GM12878 (cell line): ENCODE measurements around the gene PHKG2. TPM values are rescaled to one million over a fixed set of nuclear protein-coding genes. Genes with fewer than 3 reads are reported as not detected.
A peak's percentile ranks its signal among the peaks of the same experiment; 100 is the strongest.

Experiments
- ATAC-seq: fragments of 200-7000 bp; cut with Tn5 transposase; 3 replicates; pipeline ENCODE4 v1.9.1; 2020; ENCODE audit warnings: mild to moderate bottlenecking, moderate library complexity
- BruUV-seq: library from RNA; stranded (reverse); fragments of 400-500 nt; replicated peaks from 2 replicates; lab custom pipeline; 2021; lab: Mats Ljungman, UMichigan
- CTCF ChIA-PET: fragments of 300-600 bp; sonication (Branson Sonifier 250); formaldehyde crosslinking; extraction: SDS; loops from one replicate; lab custom pipeline; 2021; ENCODE audit warnings: inconsistent platforms; lab: Yijun Ruan, JAX
- POLR2A ChIA-PET: fragments of 350-600 bp; formaldehyde crosslinking; extraction: SDS; loops from one replicate; lab custom pipeline; 2021; ENCODE audit warnings: inconsistent platforms; lab: Charles Lee
- RAD21 ChIA-PET: fragments of 300-600 bp; sonication (Branson Sonifier 250); formaldehyde crosslinking; loops from one replicate; lab custom pipeline; 2023; ENCODE audit warnings: antibody characterized with exemption; ENCODE audit not compliant: unreplicated experiment; lab: Charles Lee
- SMC1A ChIA-PET: fragments of 300-600 bp; sonication (Branson Sonifier 250); formaldehyde crosslinking; loops from one replicate; lab custom pipeline; 2023; ENCODE audit not compliant: unreplicated experiment, uncharacterized antibody; lab: Charles Lee
- DNase-seq: peaks from one replicate; pipeline ENCODE4 v3.0.0-alpha.2; 2011; ENCODE audit warnings: low read depth, low spot score
- FAIRE-seq: peaks from 3 replicates; lab custom pipeline; 2011; peaks lifted over from hg19 to GRCh38; lab: Jason Lieb, UNC
- H2AFZ ChIP-seq: 2 replicates; pipeline ENCODE4 v1.6.0; 2011; ENCODE audit warnings: low read depth, low read length, control low read depth; ENCODE audit not compliant: control insufficient read depth
- H3K27ac ChIP-seq: 2 replicates; pipeline ENCODE4 v1.5.1; 2011; ENCODE audit warnings: control low read depth; ENCODE audit not compliant: control insufficient read depth, insufficient read depth
- H3K27me3 ChIP-seq, 2 experiments: replicated peaks in 1 of 2; 2 replicates each; pipeline versions ENCODE4 v1.6.0 to v1.6.1; 2011; ENCODE audit warnings: low read length in 1 of 2; ENCODE audit not compliant: control insufficient read depth in 2 of 2, insufficient read depth in 2 of 2
- H3K36me3 ChIP-seq, 2 experiments: 2 replicates each; pipeline ENCODE4 v1.5.1; 2011; ENCODE audit warnings: low read length in 1 of 2; ENCODE audit not compliant: control insufficient read depth in 2 of 2, insufficient read depth in 2 of 2
- H3K4me1 ChIP-seq: 2 replicates; pipeline ENCODE4 v1.6.1; 2011; ENCODE audit warnings: mild to moderate bottlenecking, low read length, moderate library complexity, mixed read lengths; ENCODE audit not compliant: control insufficient read depth, insufficient read depth
- H3K4me2 ChIP-seq: 2 replicates; pipeline ENCODE4 v1.6.0; 2011; ENCODE audit warnings: control low read depth; ENCODE audit not compliant: control insufficient read depth, insufficient read depth
- H3K4me3 ChIP-seq: fragments of 200-600 bp; sonication (generic); 2 replicates; pipeline ENCODE4 v1.5.1; 2016
- H3K79me2 ChIP-seq: 2 replicates; pipeline ENCODE4 v1.6.0; 2011; ENCODE audit warnings: low read length; ENCODE audit not compliant: control insufficient read depth, insufficient read depth
- H3K9ac ChIP-seq: 2 replicates; pipeline ENCODE4 v1.8.0; 2011; ENCODE audit warnings: low read length, control low read depth, mixed read lengths; ENCODE audit not compliant: control insufficient read depth, insufficient read depth
- H3K9me3 ChIP-seq: replicated peaks from 3 replicates; pipeline ENCODE4 v1.5.1; 2011; ENCODE audit warnings: mild to moderate bottlenecking, low read length; ENCODE audit not compliant: control insufficient read depth, insufficient read depth
- H4K20me1 ChIP-seq: 2 replicates; pipeline ENCODE4 v1.6.0; 2011; ENCODE audit not compliant: control insufficient read depth, insufficient read depth
- E4F1 ChIP-seq: fragments of 450-650 bp; IDR thresholded peaks from 2 replicates; pipeline ENCODE4 v1.6.1; 2018; ENCODE audit warnings: borderline replicate concordance, mild to moderate bottlenecking; ENCODE audit not compliant: partially characterized antibody
- EP300 ChIP-seq, 2 experiments: fragments of 150-350 bp in 1 of 2; IDR thresholded peaks; 2 replicates each; pipeline ENCODE4 v1.6.1; 2011 to 2012; ENCODE audit warnings: low read depth in 2 of 2, low read length in 2 of 2, borderline replicate concordance in 1 of 2, improper control_type of control experiment in 1 of 2, inconsistent platforms in 1 of 2; ENCODE audit not compliant: control insufficient read depth in 1 of 2
- HDGF ChIP-seq: fragments of 450-650 bp; IDR thresholded peaks from 2 replicates; pipeline ENCODE4 v1.6.1; 2016; ENCODE audit warnings: antibody characterized with exemption
- POLR2A ChIP-seq: IDR thresholded peaks from 2 replicates; pipeline ENCODE4 v1.6.1; 2011; ENCODE audit warnings: low read depth, mild to moderate bottlenecking, low read length
- SREBF1 ChIP-seq: IDR thresholded peaks from 2 replicates; pipeline ENCODE4 v1.6.1; 2012; ENCODE audit warnings: mild to moderate bottlenecking, low read length
- WRNIP1 ChIP-seq: IDR thresholded peaks from 2 replicates; pipeline ENCODE4 v1.6.1; 2011; ENCODE audit warnings: low read depth, low read length, improper control_type of control experiment, borderline replicate concordance
- YBX1 ChIP-seq: fragments of 450-650 bp; IDR thresholded peaks from 2 replicates; pipeline ENCODE4 v1.6.1; 2016; ENCODE audit warnings: antibody characterized with exemption
- WGBS: methylation state at CpG from one replicate; pipeline ENCODE4 v1.1.6; 2016; ENCODE audit warnings: low lambda C conversion rate; ENCODE audit not compliant: insufficient replicate concordance, insufficient coverage; ENCODE audit errors: missing lambda C conversion rate; 5-methylcytosine and 5-hydroxymethylcytosine counted together
- in situ Hi-C: fragments of 300-500 bp; cut with MboI; formaldehyde crosslinking; loops from 9 replicates; pipeline ENCODE4 v1.14.3; 2018; ENCODE audit warnings: mixed read lengths
- intact Hi-C: fragments of 100-400 bp; cut with micrococcal nuclease; formaldehyde crosslinking; loops from one replicate; pipeline ENCODE4 v1.14.2; 2022; ENCODE audit not compliant: unreplicated experiment
- polyA plus RNA-seq, 11 experiments: library from polyadenylated mRNA; depleted of rRNA in 4 of 11; unstranded in 6 of 11; stranded (reverse) in 5 of 11; fragments of >200 nt; fragmentation: Nextera tagmentation in 4 of 11; fragmentation: Illumina TruSeq in 1 of 11; extraction: Ambion mirVana in 4 of 11; extraction: Trizol in 1 of 11; gene quantifications; 1 replicate in 1 of 11; 2 replicates in 10 of 11; pipeline versions ENCODE4 v1.2.1 to v1.2.3, GENCODE V29; 2011 to 2016; ENCODE audit warnings: inconsistent platforms in 2 of 11, missing spikeins in 2 of 11, low read depth in 1 of 11
- total RNA-seq, 4 experiments: library from RNA; depleted of rRNA in 3 of 4; stranded (reverse); fragments of >200 nt in 3 of 4; fragmentation: Illumina TruSeq in 1 of 4; extraction: Trizol in 1 of 4; gene quantifications; 2 replicates each; pipeline versions ENCODE4 v1.2.1 to v1.2.3, GENCODE V29; 2013 to 2021

PHKG2 gene
- total and polyA plus RNA-seq, 10 of the 15 experiments (the other 5 are each of a cell fraction or from before 2014, with no cell fraction given): 5.2 to 50.1 (median 37.2) TPM

DNA sequence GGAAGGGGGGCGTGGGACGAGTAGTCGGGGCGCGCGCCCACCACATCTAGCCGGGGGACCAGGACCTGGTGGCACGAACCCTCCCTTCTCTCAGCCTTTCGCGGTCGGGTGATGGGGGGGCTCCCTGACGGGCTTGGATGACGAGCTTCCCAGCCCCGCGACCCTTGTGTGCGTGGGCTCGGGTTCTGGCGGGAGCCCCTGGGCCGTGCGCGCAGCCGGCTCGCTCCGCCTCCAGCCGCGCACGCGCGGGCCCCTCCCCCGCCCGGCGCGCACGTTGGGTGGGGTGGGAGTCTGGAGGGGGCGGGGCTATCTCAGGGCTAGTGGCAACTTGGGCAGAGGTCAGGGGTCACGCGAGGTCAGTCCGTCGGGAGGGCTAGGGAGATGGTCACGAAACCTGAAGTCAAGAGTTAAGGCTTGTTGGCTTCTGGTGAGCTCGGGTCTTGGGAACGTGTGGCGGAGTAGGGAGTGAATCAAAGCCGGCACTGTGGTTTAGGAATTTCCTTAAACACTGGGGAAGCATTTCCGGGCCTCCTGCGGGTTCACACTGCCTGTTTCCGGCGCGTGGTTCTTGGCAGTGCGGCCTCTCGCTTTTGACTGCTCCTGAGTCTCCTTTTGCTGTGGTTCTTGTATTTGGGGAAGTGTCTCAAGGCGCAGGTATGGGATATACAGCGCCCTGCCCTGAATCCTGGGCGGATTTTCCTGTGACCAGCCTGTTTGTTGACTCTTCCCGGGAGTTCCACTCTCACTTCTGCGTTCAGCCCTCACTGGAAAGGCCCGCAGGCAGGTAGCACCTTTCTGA is 49.2 kb upstream of the PHKG2 start, which contains the start of gene SRCAP (continued):
- TF ChIP-seq EP300 (IDR thresholded peaks at IDR 0.05; ENCODE audit: borderline replicate concordance in 1 of 2, control insufficient read depth in 1 of 2, low read depth in 2 of 2, low read length in 2 of 2) (no peak), SREBF1 (0 out of 2 replicates have a peak, but pooled peaks have one; percentile 25), E4F1 (no peak), HDGF (no peak), POLR2A (peak; percentile 63)

DNA sequence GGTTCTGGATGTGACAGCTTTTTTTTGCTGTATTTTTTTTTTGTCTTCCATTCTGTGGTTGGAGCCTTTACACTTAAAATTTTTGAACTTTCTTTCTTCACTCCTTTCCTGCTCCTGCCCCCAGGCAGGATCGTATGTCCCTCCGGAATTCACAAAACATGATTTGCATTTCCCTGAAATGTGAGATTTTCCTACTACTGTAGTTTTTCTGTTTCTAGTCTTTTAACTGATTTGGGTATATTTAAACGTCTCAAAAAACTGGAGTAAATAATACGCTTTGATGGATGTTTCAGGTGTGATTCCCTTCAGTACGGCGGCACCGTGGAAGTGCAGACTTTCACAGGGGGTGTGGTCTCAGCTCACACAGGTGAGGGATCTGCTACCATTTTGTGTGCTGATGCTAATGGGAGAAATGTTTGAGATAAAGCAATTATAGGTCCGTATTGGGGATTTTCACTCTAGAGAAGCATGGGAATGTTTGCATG is 48.6 kb upstream of the PHKG2 start:
- no peaks in the 10 kb centered on the region for H4K20me1 ChIP-seq
- POLR2A ChIA-PET: interaction anchor here (0.8 to 1.9 kb wide), 2 partner anchors 48 to 226 kb away, joined by 4 to 5 read pairs; partner anchors contain the start of gene PHKG2
- no TSS peak for BruUV-seq
- WGBS: 37% methylated on average over 8 of the region's 8 CpGs
- no peak overlapping the region for H2AFZ ChIP-seq
- CTCF ChIA-PET: interaction anchor here (1.6 kb wide), 1 partner anchor 242 kb away, joined by 3 read pairs; no protein-coding TSS in a partner anchor
- peaks cover 13 to 30% of the 10 kb centered on the region in 2 experiments for H3K36me3 ChIP-seq
- H3K9ac ChIP-seq: peak overlapping the region; percentile 95
- SMC1A ChIA-PET: interaction anchor here (1.0 kb wide), 1 partner anchor 202 kb away, joined by 3 read pairs; no protein-coding TSS in a partner anchor
- FAIRE-seq (no peak), DNase-seq (no peak), ATAC-seq (no peak)
- intact Hi-C loops: loop anchor here (10.0 kb wide), 1 partner anchor 225 kb away; the partner anchor contains the start of gene FBXL19
- H3K9me3 ChIP-seq: no peaks in the 10 kb centered on the region
- H3K4me1 ChIP-seq: peaks cover 10% of the 10 kb centered on the region
- peak overlapping the region; percentile 98 for H3K27ac ChIP-seq
- TF ChIP-seq YBX1: no peak
- TF ChIP-seq WRNIP1: 0 out of 2 replicates have a peak, but pooled peaks have one; percentile 86
- no peaks in the 10 kb centered on the region for H3K27me3 ChIP-seq
- peak overlapping the region; percentile 78 for H3K4me3 ChIP-seq
- peaks cover 34% of the 10 kb centered on the region for H3K79me2 ChIP-seq
- in situ Hi-C loops: loop anchor here (5.0 to 10.0 kb wide), 2 partner anchors 37 to 515 kb away; partner anchors contain the start of gene CORO1A
- peak overlapping the region; percentile 89 for H3K4me2 ChIP-seq
- RAD21 ChIA-PET: interaction anchor here (0.9 kb wide), 1 partner anchor 41 kb away, joined by 3 read pairs; no protein-coding TSS in a partner anchor
